ENCODE measurements around the gene SHISA7.
A peak's percentile ranks its signal among the peaks of the same experiment; 100 is the strongest.

The SHISA7 gene

DNA sequence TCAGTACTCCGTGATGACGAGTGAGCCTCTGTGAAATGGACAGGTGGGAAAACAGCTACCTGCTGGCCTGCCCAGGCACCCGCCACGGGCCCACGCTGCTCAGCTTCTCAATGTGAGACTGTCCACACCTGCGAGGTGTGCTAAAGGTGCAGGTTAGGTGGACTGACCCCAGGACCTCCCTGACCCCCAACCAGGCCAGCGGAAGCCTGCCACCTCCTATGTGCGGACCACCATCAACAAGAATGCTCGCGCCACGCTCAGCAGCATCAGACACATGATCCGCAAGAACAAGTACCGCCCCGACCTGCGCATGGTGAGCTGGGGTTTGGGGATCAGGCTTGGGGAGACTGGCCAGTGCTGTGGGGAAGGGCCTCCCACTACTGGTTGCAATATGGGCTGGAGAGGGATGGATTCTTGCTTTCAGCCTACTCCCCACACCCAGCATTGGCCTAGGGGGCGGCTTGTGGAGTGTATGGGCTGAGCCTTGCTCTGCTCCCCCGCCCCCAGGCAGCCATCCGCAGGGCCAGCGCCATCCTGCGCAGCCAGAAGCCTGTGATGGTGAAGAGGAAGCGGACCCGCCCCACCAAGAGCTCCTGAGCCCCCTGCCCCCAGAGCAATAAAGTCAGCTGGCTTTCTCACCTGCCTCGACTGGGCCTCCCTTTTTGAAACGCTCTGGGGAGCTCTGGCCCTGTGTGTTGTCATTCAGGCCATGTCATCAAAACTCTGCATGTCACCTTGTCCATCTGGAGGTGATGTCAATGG is 55.2 kb downstream of the SHISA7 start:
- DNase-seq (ENCODE audit: low spot score), result no peak

GRCh38 chr19:55386493-55386971 is 56.6 kb downstream of the SHISA7 start:
- no peak for DNase-seq (ENCODE audit: low spot score)

DNA sequence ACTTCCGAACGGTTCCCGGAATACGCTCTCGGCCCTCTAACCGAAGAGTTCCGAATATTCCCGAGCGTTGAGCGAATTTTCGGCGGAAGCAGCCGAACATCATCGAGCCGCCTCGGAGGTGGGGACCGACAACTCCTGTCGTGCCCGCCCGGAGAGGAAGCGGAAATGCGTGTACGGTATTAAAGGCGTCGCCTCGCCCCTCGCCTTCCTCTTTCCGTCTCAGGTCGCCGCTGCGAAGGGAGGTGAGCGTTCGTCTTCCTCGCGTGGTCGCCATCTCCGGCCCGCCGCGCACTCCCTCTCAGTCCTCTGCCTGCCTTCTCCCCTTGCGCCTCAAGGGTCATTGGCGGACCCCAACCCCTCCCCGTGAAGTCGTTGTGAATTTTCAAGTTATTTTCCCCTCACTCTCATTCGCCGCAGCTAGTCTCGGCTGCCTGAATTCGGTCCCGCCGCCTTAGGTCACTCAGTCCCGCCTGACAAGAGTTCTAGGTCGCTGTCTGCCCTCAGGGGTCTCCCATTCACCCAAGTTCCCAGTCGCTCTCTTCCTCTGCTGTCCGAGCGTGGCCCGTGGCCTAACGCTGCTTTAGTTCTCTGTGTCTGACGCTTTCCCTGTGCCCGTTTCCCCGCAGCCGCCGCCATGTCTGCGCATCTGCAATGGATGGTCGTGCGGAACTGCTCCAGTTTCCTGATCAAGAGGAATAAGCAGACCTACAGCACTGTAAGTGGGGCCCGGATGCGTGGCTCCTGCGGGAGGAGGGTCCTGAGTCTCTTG is 57.2 kb downstream of the SHISA7 start, which contains the start of gene RPL28:
Gene RPL28 (plus strand): TSS at position 209 of the 769 bp plus-strand sequence. CDS start 426 bp downstream, at position 635.
- DNase-seq (ENCODE audit: low spot score), result peak; percentile 99

- DNase-seq (ENCODE audit: low spot score), result peak; percentile 98
These were observed 58.0 kb downstream of the SHISA7 start for GRCh38 chr19:55384920-55385723.

DNA sequence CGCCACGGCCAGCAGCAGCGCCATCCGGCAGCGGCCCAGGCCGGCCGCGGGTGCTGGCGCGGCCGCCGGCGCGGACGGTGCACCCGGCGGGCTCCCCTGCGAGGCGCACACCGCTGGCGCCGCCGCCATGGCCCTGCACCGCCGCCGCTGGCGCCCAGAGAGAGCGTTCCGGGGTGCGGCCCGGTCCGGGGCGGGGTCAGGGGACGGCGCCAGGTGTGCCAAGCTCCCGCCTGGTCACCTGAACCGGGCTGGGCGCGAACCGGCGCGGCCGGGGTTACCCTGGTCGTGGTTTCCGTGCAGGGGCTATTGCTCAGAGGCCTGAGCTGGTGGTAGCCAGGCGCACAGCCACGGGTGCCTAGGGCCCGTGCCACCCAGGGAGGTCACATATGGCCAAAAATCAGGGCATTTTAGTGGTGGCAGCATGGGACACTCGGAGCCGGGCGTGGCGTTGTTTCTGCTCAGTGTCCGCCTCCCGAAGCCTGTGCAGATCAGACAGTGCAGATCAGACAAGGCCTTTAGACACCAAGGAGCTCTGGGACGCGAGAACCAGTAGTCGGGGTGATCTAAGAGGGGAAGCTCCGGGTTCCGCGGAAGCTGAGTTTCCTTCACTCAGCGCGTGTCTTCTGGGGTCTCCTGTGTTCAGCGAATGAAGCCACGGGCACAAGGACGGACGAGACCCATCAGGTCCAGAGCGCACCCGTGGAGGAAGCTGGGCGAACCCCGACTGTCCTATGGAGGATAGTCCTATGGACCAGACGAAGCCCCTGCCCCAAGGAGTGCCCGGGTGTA is 58.8 kb downstream of the SHISA7 start, which contains the start of gene TMEM238:
Gene TMEM238 (minus strand): TSS at position 162 of the 789 bp plus-strand sequence. CDS start 33 bp downstream, at position 129.
- DNase-seq (ENCODE audit: low spot score), result peak; percentile 30

GRCh38 chr19:55383279-55384130 is 59.6 kb downstream of the SHISA7 start:
- DNase-seq (ENCODE audit: low spot score), result peak; percentile 38

GRCh38 chr19:55382522-55383054 is 60.5 kb downstream of the SHISA7 start:
- DNase-seq (ENCODE audit: low spot score), result no peak

GRCh38 chr19:55382013-55382412 is 61.1 kb downstream of the SHISA7 start:
- DNase-seq (ENCODE audit: low spot score), result no peak

GRCh38 chr19:55379174-55379573 is 63.9 kb downstream of the SHISA7 start:
- no peak for DNase-seq (ENCODE audit: low spot score)
